CD4-positive, alpha-beta T cell treated with Interleukin-17A for 1 hour (primary cell): ENCODE results near the gene AUTS2.
"Not testable (repeated sequence)": the region's sequence is repeated elsewhere in the genome, so short reads cannot be mapped to it uniquely, and the experiment has no call there.

Experiments used
- DNase-seq: peaks from one replicate; pipeline ENCODE4 v3.0.0-alpha.2; 2020

AUTS2 gene

GRCh38 chr7:69768986-69769595 lies 170.8 kb downstream of the AUTS2 start:
- DNase-seq, result no peak

- no peak for DNase-seq
Measured at GRCh38 chr7:69769826-69770225, 171.6 kb downstream of the AUTS2 start.

- DNase-seq, result no peak
Measured at GRCh38 chr7:69770613-69771012, 172.3 kb downstream of the AUTS2 start.

GRCh38 chr7:69772718-69773436 lies 174.6 kb downstream of the AUTS2 start:
- DNase-seq, result no peak

- no peak for DNase-seq
Measured at GRCh38 chr7:69773535-69774225, 175.4 kb downstream of the AUTS2 start.

GRCh38 chr7:69775231-69775771 lies 177.0 kb downstream of the AUTS2 start:
- DNase-seq, result no peak

- no peak for DNase-seq
Measured at GRCh38 chr7:69776611-69777010, 178.3 kb downstream of the AUTS2 start.

GRCh38 chr7:69778138-69778537 lies 179.9 kb downstream of the AUTS2 start:
- no peak for DNase-seq

- DNase-seq, result no peak
Measured at GRCh38 chr7:69780379-69780778, 182.1 kb downstream of the AUTS2 start.

- DNase-seq, result no peak
Measured at GRCh38 chr7:69781412-69781846, 183.2 kb downstream of the AUTS2 start.

GRCh38 chr7:69782917-69783684 lies 184.8 kb downstream of the AUTS2 start:
- no peak for DNase-seq

- DNase-seq, result not testable (repeated sequence)
Measured at GRCh38 chr7:69786130-69786529, 187.9 kb downstream of the AUTS2 start.

- no peak for DNase-seq
Measured at GRCh38 chr7:69786730-69787395, 188.6 kb downstream of the AUTS2 start.

- DNase-seq, result no peak
Measured at GRCh38 chr7:69787736-69788431, 189.6 kb downstream of the AUTS2 start.

GRCh38 chr7:69789563-69789962 lies 191.3 kb downstream of the AUTS2 start:
- DNase-seq, result no peak

- DNase-seq, result no peak
Measured at GRCh38 chr7:69790977-69791724, 192.9 kb downstream of the AUTS2 start.

GRCh38 chr7:69791739-69792138 lies 193.5 kb downstream of the AUTS2 start:
- DNase-seq, result no peak

GRCh38 chr7:69795932-69796331 lies 197.7 kb downstream of the AUTS2 start:
- no peak for DNase-seq

GRCh38 chr7:69796416-69796815 lies 198.1 kb downstream of the AUTS2 start:
- DNase-seq, result no peak

- no peak for DNase-seq
Measured at GRCh38 chr7:69799048-69799697, 200.9 kb downstream of the AUTS2 start.
